C1 segment of cervical spinal cord (tissue), 14 donors: ENCODE results near the gene MLEC.

Experiments
- DNase-seq, 14 donors: peaks; one replicate each; lab custom pipeline; 2025; lab: John Stamatoyannopoulos, UW

Gene MLEC, protein sequence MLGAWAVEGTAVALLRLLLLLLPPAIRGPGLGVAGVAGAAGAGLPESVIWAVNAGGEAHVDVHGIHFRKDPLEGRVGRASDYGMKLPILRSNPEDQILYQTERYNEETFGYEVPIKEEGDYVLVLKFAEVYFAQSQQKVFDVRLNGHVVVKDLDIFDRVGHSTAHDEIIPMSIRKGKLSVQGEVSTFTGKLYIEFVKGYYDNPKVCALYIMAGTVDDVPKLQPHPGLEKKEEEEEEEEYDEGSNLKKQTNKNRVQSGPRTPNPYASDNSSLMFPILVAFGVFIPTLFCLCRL

DNA sequence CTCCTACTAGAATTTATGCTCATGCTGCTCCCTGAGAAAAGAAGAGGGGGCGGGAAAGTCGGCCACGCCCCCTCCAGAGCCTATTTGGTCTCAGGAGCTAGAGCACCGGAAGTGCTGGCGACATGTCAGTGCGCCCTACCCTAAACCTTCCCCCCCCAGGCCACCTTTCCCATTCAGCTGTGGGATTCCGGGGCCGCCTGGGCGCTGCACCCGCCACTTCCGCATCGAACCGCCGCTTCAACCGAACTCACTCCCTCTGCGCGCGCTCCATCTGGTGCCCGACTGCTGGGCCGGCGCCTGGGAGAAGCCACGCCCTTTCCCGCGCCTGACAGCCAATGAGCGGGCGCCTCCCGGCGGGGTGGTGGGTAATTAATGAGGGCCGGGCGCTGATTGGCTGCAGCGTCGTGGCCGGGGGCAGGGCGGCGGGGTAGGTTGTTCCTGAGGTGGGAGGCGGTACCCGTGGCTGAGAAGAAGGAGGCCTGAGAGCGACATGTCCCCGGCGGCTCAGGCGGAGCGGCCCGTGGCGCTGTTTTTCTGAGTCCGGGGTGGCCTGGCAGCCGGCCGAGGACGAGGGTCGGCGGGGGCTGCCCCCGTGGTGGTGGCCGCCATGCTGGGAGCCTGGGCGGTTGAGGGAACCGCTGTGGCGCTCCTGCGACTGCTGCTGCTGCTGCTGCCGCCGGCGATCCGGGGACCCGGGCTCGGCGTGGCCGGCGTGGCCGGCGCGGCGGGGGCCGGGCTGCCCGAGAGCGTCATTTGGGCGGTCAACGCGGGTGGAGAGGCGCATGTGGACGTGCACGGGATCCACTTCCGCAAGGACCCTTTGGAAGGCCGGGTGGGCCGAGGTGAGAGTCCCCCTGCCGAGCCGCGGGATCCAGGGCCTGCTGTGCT lies at the start of gene MLEC:
MLEC (plus strand) TSS at position 460 of the 888 bp plus-strand sequence; CDS start at position 608, 148 bp downstream.
- peak; percentile 96 to 99 (median 99) for DNase-seq

- DNase-seq = peak in 1 of 14 donors; percentile 61
Measured at GRCh38 chr12:120639771-120640721, 46.9 kb upstream of the MLEC start, which contains the start of gene CABP1. Gene CABP1 (plus strand): TSS chr12:120640626. CDS start chr12:120640686, 60 bp downstream.

- DNase-seq = peak in 2 of 14 donors; percentile 4 to 35
Measured at GRCh38 chr12:120640861-120641833, 45.8 kb upstream of the MLEC start.

GRCh38 chr12:120642121-120642520 lies 44.8 kb upstream of the MLEC start:
- peak in 1 of 14 donors; percentile 23 for DNase-seq

DNA sequence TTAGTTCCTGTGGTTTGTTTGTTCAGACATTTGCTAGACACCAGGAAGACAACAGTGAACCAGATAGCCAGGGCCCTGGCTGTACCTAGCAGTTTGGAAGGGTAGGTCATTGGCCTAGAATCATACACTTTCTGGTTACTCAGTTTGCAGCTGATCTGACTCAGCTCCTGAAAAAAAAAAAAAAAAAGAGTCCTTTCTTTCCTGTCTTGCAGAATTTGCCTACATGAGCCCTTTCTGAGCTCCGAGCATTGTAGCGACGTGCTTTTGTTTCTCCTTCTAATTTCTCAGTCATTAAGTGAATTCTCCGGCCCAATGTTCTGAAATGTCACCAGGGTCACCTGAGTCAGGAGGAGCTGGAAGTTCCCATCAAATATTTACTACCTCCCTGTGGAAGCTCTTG lies 44.1 kb upstream of the MLEC start:
- DNase-seq = no peak

DNA sequence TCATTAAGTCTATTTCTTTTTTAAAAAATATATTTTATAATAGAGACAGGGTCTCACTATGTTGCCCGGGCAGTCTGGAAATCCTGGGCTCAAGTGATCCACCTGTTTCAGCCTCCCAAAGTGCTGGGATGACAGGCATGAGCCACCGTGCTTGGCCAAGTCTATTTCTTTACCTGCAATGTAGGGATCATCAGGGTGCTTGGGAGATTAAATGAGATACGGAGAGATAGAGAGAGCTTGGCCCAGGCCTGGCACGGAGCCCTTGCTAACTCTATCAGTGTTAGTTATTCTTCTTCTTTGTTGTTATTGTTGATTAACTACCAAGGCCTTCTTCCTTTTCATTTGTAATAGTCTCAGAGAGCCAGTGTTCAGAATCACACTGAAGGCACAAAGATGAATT lies 43.4 kb upstream of the MLEC start:
- DNase-seq = no peak

DNA sequence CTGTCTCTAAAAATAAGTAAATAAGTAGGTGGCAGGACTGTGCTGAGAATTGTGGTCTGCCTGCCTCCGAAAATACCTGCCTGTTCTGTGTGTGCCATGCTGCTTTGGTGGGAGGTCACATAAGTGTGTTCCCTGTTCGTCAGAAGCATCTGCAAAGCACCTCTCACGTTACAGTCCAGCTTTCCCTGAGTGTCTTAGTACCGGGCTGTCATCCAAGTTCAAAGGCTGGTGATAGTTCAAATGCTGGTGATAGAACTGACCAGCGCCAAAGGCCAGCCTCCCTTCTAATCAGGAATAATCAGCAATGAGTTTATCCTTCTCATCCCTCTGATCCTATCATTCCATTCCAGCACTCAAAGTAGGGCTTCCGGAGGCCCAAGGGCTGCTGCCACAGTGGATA lies 40.9 kb upstream of the MLEC start:
- DNase-seq = no peak

DNA sequence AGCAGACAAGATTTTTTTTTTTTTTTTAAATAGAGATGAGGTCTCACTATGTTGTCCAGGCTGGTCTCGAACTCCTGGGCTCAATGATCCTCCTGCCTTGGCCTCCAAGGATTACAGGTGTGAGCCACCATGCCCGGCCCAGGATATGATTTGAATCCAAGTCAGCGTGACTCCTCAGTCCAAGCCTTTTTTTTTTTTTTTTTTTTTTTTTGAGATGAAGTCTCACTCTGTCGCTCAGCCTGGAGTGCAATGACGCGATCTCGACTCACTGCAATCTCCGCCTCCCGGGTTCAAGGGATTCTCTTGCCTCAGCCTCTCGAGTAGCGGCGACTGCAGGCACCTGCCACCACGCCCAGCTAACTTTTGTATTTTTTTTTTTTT lies 39.6 kb upstream of the MLEC start:
- no peak for DNase-seq

- peak in 2 of 14 donors; percentile 4 to 26 for DNase-seq
Measured at GRCh38 chr12:120649442-120650232, 37.3 kb upstream of the MLEC start.

DNA sequence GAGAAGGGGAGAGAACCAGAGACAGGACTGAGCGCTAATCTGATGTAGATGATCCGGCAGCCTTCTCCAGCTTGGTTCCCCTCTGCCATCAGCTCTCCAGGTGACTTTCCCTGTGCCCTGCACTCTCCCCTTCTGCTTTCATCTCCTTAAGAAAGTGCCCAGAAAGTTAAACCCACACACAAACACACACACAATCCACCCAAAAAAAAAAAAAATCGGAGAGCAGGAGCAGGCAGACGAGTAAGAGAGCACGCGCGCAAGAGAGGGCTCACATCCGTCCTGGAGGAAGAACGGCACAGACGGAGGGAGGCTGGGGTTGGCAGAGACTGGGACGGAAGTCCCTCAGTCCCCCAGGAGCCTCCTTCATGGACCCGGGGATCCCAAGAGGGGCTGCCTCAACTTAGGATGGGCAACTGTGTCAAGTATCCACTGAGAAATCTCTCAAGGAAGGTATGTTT lies 36.7 kb upstream of the MLEC start:
- no peak for DNase-seq

GRCh38 chr12:120651821-120652220 lies 35.1 kb upstream of the MLEC start:
- no peak for DNase-seq

DNA sequence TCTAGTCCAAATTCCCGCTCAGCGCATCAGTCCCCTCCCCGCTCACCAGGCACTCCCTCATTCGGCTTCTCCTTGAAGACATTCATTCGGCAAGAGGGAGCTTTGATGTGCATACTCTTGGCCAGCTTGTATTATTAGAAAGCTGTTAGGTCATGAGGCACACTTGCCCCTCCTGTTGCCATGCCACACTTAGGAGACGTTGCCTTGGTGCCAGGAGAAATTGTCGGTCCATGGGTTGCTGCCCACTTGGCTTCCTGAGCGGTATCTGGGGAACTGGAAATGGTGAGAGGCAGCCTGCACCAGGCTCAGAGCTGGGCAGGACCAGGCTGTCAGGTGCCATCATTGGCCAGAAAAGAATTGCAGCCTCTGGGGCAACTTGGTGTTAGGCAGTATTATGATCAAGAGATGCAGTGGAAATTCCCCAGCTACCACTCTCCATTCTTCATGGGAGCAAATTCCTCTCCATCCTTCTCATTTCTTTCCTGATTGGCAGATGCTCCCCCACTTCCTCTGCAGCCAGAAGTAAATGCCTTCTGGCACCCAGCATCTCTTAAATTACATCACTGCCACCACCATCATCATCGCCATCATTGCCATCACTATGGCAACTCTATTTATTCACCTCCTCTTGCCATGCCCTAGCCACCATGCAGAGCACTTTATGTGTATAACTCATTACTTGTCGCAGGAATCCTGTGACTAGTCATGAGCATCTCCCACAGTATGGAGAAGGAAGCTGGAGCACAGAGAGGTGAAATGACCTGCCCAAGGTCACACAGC lies 34.1 kb upstream of the MLEC start:
- peak in 9 of 14 donors; percentile 25 to 75 (median 43) for DNase-seq

- DNase-seq = no peak
Measured at GRCh38 chr12:120653611-120654010, 33.3 kb upstream of the MLEC start.

DNA sequence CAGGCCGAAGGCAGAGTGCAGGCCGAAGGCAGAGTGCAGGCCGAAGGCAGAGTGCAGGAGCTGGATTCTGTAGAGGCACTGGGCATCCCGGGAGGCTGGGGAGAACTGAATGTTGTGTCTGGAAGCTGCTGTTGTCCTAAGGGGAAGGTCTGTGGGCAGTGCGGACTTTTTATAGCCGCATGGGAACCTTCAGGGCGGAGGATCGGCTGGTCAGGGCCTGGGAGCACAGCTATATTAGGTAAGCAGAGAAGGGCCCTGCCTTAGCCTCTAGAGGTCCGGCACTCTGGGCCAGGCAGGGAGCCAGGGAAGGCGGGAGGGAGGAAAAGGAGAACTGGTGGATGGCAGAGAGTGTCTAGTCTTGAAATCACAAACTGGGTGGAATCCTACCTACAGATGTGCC lies 32.3 kb upstream of the MLEC start:
- DNase-seq = no peak

DNA sequence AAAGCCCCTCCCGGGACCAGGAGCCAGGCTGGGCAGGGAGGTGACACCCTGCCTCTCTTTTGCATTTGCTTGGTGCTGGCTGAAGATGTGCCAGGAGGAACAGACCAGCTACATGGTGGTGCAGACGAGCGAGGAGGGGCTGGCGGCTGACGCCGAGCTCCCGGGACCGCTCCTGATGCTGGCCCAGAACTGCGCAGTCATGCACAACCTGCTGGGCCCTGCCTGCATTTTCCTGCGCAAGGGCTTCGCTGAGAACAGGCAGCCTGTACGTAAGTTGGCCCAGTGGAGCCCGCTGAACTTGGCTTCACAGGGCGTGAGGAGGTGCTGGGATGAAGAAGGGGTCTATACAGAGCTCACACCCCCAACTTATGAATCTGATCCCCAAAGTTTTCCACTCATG lies 30.9 kb upstream of the MLEC start:
- no peak for DNase-seq

GRCh38 chr12:120658286-120659150 lies 28.4 kb upstream of the MLEC start:
- peak in 1 of 14 donors; percentile 73 for DNase-seq

DNA sequence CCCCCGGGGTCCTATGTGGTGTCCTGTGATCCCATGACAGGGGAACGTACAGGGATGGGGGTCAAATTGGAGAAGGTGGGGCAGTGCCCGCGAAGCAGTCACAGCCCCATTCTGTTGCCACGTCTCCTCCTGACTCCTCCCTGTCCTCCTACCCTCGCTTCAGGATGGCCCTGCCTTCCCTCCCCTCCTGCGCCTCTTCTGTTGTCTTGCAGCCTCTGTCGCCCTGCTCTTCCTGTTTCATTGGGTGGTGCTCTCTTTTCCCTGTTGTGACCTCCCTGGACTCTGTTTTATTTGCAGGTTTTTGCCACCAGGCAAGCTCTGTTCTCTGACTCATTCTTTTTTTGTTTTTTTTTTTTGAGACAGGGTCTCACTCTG lies 27.8 kb upstream of the MLEC start:
- no peak for DNase-seq

DNA sequence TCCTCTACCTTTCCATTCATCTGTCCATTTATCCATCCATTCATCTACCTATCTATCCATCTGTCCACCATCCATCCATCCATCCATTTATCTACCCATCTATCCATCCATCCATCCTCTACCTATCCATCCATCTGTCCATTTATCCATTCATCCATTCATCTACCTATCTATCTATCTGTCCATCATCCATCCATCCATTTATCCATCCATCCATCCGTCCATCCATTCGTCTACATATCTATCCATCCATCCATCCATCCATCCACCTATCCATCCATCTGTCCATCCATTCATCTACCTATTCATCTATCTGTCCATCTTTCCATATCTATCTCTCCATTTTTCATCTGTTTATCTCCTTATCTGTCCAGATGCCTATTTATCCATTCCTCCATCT lies 25.5 kb upstream of the MLEC start:
- no peak for DNase-seq
